M059J (cell line): ENCODE data around the gene CCR1. TPM values are rescaled to one million over a fixed set of nuclear protein-coding genes. Genes with fewer than 3 reads are reported as not detected.
A peak's percentile ranks its signal among the peaks of the same experiment; 100 is the strongest.

Experiments
- DNase-seq: peaks from one replicate; pipeline ENCODE4 v3.0.0-alpha.2; 2012; ENCODE audit warnings: low read depth
- total RNA-seq: library from RNA; depleted of rRNA; stranded (reverse); fragments of >200 nt; shearing (Covaris generic); gene quantifications from 2 replicates; pipeline ENCODE4 v1.2.3, GENCODE V29; 2014; rRNA removed

Gene CCR1
- 5.6 and 7.3 TPM in 2 replicates for total RNA-seq

GRCh38 chr3:46208167-46208704 is at the start of gene CCR1:
Gene CCR1 (minus strand): TSS chr3:46208313. CDS start chr3:46204313, 4,000 bp downstream.
- peak; percentile 78 for DNase-seq

GRCh38 chr3:46252980-46253379 is 44.9 kb upstream of the CCR1 start:
- DNase-seq, result no peak

GRCh38 chr3:46245146-46245545 is 37.0 kb upstream of the CCR1 start:
- no peak for DNase-seq

GRCh38 chr3:46243560-46243959 is 35.4 kb upstream of the CCR1 start:
- DNase-seq, result no peak

GRCh38 chr3:46242120-46242519 is 34.0 kb upstream of the CCR1 start, which contains the start of gene CCR3:
Gene CCR3 (plus strand): TSS chr3:46242460. CDS start chr3:46265159, 22,699 bp downstream.
- no peak for DNase-seq

- no peak for DNase-seq
Observed at GRCh38 chr3:46239952-46240351, 31.8 kb upstream of the CCR1 start.

- DNase-seq, result no peak
Observed at GRCh38 chr3:46239301-46239938, 31.3 kb upstream of the CCR1 start.

GRCh38 chr3:46238386-46238785 is 30.3 kb upstream of the CCR1 start:
- DNase-seq, result no peak

- no peak for DNase-seq
Observed at GRCh38 chr3:46236294-46237054, 28.4 kb upstream of the CCR1 start.

GRCh38 chr3:46235425-46235824 is 27.3 kb upstream of the CCR1 start:
- DNase-seq, result no peak

GRCh38 chr3:46233194-46233593 is 25.1 kb upstream of the CCR1 start:
- DNase-seq, result no peak

GRCh38 chr3:46231323-46231722 is 23.2 kb upstream of the CCR1 start:
- DNase-seq, result no peak

- peak; percentile 69 for DNase-seq
Observed at GRCh38 chr3:46228260-46229242, 20.4 kb upstream of the CCR1 start.

GRCh38 chr3:46222435-46223161 is 14.5 kb upstream of the CCR1 start:
- no peak for DNase-seq

- DNase-seq, result no peak
Observed at GRCh38 chr3:46221938-46222337, 13.8 kb upstream of the CCR1 start.

- DNase-seq, result no peak
Observed at GRCh38 chr3:46221391-46221790, 13.3 kb upstream of the CCR1 start.

- no peak for DNase-seq
Observed at GRCh38 chr3:46218196-46218709, 10.1 kb upstream of the CCR1 start.

- DNase-seq, result peak; percentile 42
Observed at GRCh38 chr3:46215810-46216414, 7.8 kb upstream of the CCR1 start.

- DNase-seq, result peak; percentile 35
Observed at GRCh38 chr3:46214751-46215352, 6.7 kb upstream of the CCR1 start.

GRCh38 chr3:46213201-46213600 is 5.1 kb upstream of the CCR1 start:
- DNase-seq, result peak; percentile 17
